ENCODE results near the gene CYTL1. TPM values are rescaled to one million over a fixed set of nuclear protein-coding genes. Genes with fewer than 3 reads are reported as not detected.
A peak's percentile ranks its signal among the peaks of the same experiment; 100 is the strongest.
"Not testable (repeated sequence)": the region's sequence is repeated elsewhere in the genome, so short reads cannot be mapped to it uniquely, and the experiment has no call there.

The CYTL1 gene
- total RNA-seq, 1 donor from 2014 or later, result 11.5 TPM

GRCh38 chr4:5009796-5010195 lies 9.5 kb downstream of the CYTL1 start:
- no peak overlapping the region for H3K4me3 ChIP-seq
- TF ChIP-seq CTCF (IDR thresholded peaks at IDR 0.05), result no peak
- H3K27ac ChIP-seq, result no peak overlapping the region
- no peaks in the 10 kb centered on the region for H3K4me1 ChIP-seq
- H3K9me3 ChIP-seq, result no peaks in the 10 kb centered on the region
- ATAC-seq, result no peak
- no peak for DNase-seq
- H3K36me3 ChIP-seq, result no peaks in the 10 kb centered on the region
- intact Hi-C loops (cut with DNase I), result no loop called here
- H3K27me3 ChIP-seq, result no peaks in the 10 kb centered on the region

- H3K4me1 ChIP-seq; DNase-seq; H3K9me3 ChIP-seq; H3K27me3 ChIP-seq; H3K36me3 ChIP-seq; intact Hi-C loops (cut with DNase I); H3K4me3 ChIP-seq; H3K27ac ChIP-seq; ATAC-seq: not testable (repeated sequence)
Observed at GRCh38 chr4:5006932-5007331, 12.3 kb downstream of the CYTL1 start.

GRCh38 chr4:5004496-5004895 lies 14.8 kb downstream of the CYTL1 start:
- no peaks in the 10 kb centered on the region for H3K4me1 ChIP-seq
- H3K36me3 ChIP-seq, result no peaks in the 10 kb centered on the region
- H3K4me3 ChIP-seq, result no peak overlapping the region
- DNase-seq (no peak), ATAC-seq (no peak)
- no peak for TF ChIP-seq CTCF (IDR thresholded peaks at IDR 0.05)
- H3K27ac ChIP-seq, result no peak overlapping the region
- intact Hi-C loops (cut with DNase I), result no loop called here
- H3K27me3 ChIP-seq, result peaks cover 6% of the 10 kb centered on the region
- no peaks in the 10 kb centered on the region for H3K9me3 ChIP-seq

- ATAC-seq (no peak), DNase-seq (no peak)
- intact Hi-C loops (cut with DNase I), result no loop called here
- no peaks in the 10 kb centered on the region for H3K9me3 ChIP-seq
- TF ChIP-seq CTCF (IDR thresholded peaks at IDR 0.05), result no peak
- no peaks in the 10 kb centered on the region for H3K36me3 ChIP-seq
- H3K27ac ChIP-seq, result no peak overlapping the region
- no peaks in the 10 kb centered on the region for H3K4me1 ChIP-seq
- H3K27me3 ChIP-seq, result peaks cover 6% of the 10 kb centered on the region
- no peak overlapping the region for H3K4me3 ChIP-seq
Observed at GRCh38 chr4:5003918-5004317, 15.3 kb downstream of the CYTL1 start.

- Histone ChIP-seq H3K36me3 (no peaks in the 10 kb centered on the region), H3K27me3 (peaks cover 6% of the 10 kb centered on the region), H3K4me1 (no peaks in the 10 kb centered on the region), H3K27ac (no peak overlapping the region), H3K4me3 (no peak overlapping the region), H3K9me3 (no peaks in the 10 kb centered on the region)
- no peak for TF ChIP-seq CTCF (IDR thresholded peaks at IDR 0.05)
- ATAC-seq, result no peak
- peak; percentile 43 for DNase-seq
- intact Hi-C loops (cut with DNase I), result no loop called here
Observed at GRCh38 chr4:5003372-5003857, 15.8 kb downstream of the CYTL1 start.

- DNase-seq; H3K4me1 ChIP-seq; intact Hi-C loops (cut with DNase I): not testable (repeated sequence)
Observed at GRCh38 chr4:5001641-5002040, 17.6 kb downstream of the CYTL1 start.

GRCh38 chr4:4996935-4997334 lies 22.3 kb downstream of the CYTL1 start:
- intact Hi-C loops (cut with DNase I); H3K9me3 ChIP-seq; DNase-seq; ATAC-seq; H3K36me3 ChIP-seq; H3K4me3 ChIP-seq; H3K4me1 ChIP-seq; H3K27me3 ChIP-seq; H3K27ac ChIP-seq: not testable (repeated sequence)

More at GRCh38 chr4:5001641-5002040, 17.6 kb downstream of the CYTL1 start:
- not testable (repeated sequence) for H3K36me3 ChIP-seq, ATAC-seq, H3K27me3 ChIP-seq, H3K4me3 ChIP-seq, H3K9me3 ChIP-seq, H3K27ac ChIP-seq

All from upper lobe of right lung (tissue), 1 donor.